GM19239 (cell line): ENCODE results near the gene CCR5AS.

Experiments used
- DNase-seq: peaks from one replicate; pipeline ENCODE4 v3.0.0; 2011; ENCODE audit warnings: low spot score; ENCODE audit not compliant: insufficient read length
- FAIRE-seq: peaks from 2 replicates; lab custom pipeline; 2011; peaks lifted over from hg19 to GRCh38; lab: Jason Lieb, UNC

The CCR5AS gene

GRCh38 chr3:46361408-46362283, 45.2 kb downstream of the CCR5AS start:
- peak; percentile 92 for FAIRE-seq
- DNase-seq, result no peak

GRCh38 chr3:46360907-46361306, 46.0 kb downstream of the CCR5AS start:
- FAIRE-seq (no peak), DNase-seq (no peak)

GRCh38 chr3:46359733-46360493, 47.0 kb downstream of the CCR5AS start:
- no peak for DNase-seq

GRCh38 chr3:46358466-46358865, 48.4 kb downstream of the CCR5AS start:
- FAIRE-seq (peak; percentile 42), DNase-seq (no peak)

More at GRCh38 chr3:46359733-46360493, 47.0 kb downstream of the CCR5AS start:
- peak; percentile 80 for FAIRE-seq

GRCh38 chr3:46356909-46357308, 50.0 kb downstream of the CCR5AS start:
- DNase-seq, result no peak
- peak; percentile 44 for FAIRE-seq

- FAIRE-seq (peak; percentile 76), DNase-seq (no peak)
Measured at GRCh38 chr3:46356276-46356675, 50.6 kb downstream of the CCR5AS start.

- FAIRE-seq, result no peak
- no peak for DNase-seq
Measured at GRCh38 chr3:46354984-46355383, 51.9 kb downstream of the CCR5AS start.

- no peak for DNase-seq
- FAIRE-seq, result peak; percentile 57
Measured at GRCh38 chr3:46354478-46354877, 52.4 kb downstream of the CCR5AS start.

- FAIRE-seq (peak; percentile 83), DNase-seq (no peak)
Measured at GRCh38 chr3:46353647-46354410, 53.0 kb downstream of the CCR5AS start, which contains the start of gene CCR2. CCR2 (plus strand) TSS chr3:46354111; CDS start chr3:46357528, 3,417 bp downstream.

GRCh38 chr3:46353090-46353489, 53.8 kb downstream of the CCR5AS start:
- FAIRE-seq, result no peak
- DNase-seq, result no peak

GRCh38 chr3:46351646-46352045, 55.2 kb downstream of the CCR5AS start:
- FAIRE-seq, result no peak

GRCh38 chr3:46350262-46350565, 56.7 kb downstream of the CCR5AS start:
- no peak for DNase-seq
- no peak for FAIRE-seq

More at GRCh38 chr3:46351646-46352045, 55.2 kb downstream of the CCR5AS start:
- DNase-seq, result no peak

- DNase-seq (peak; percentile 41), FAIRE-seq (peak; percentile 94)
Measured at GRCh38 chr3:46349484-46350261, 57.2 kb downstream of the CCR5AS start.

GRCh38 chr3:46348823-46349482, 57.9 kb downstream of the CCR5AS start:
- DNase-seq (no peak), FAIRE-seq (no peak)

- FAIRE-seq, result no peak
- DNase-seq, result no peak
Measured at GRCh38 chr3:46344476-46344875, 62.4 kb downstream of the CCR5AS start.

- DNase-seq, result no peak
- FAIRE-seq, result no peak
Measured at GRCh38 chr3:46338840-46339239, 68.0 kb downstream of the CCR5AS start.

- FAIRE-seq (no peak), DNase-seq (no peak)
Measured at GRCh38 chr3:46337911-46338310, 69.0 kb downstream of the CCR5AS start.

GRCh38 chr3:46335541-46335940, 71.3 kb downstream of the CCR5AS start:
- no peak for DNase-seq
- no peak for FAIRE-seq

- FAIRE-seq (no peak), DNase-seq (no peak)
Measured at GRCh38 chr3:46334741-46335478, 72.0 kb downstream of the CCR5AS start.
